Nephron (organoid): Measurements from ENCODE around the gene CCDC82.
A peak's percentile ranks its signal among the peaks of the same experiment; 100 is the strongest.
"Not testable (repeated sequence)": the region's sequence is repeated elsewhere in the genome, so short reads cannot be mapped to it uniquely, and the experiment has no call there.

Experiments used
- H3K27ac Mint-ChIP-seq, 3 experiments: 2 replicates each; pipeline ENCODE4 v1.8.0; 2020; ENCODE audit warnings: mixed read lengths in 3 of 3, mild to moderate bottlenecking in 2 of 3, moderate library complexity in 1 of 3
- H3K27me3 Mint-ChIP-seq: 2 replicates; pipeline ENCODE4 v1.8.0; 2021; ENCODE audit warnings: low read depth, mild to moderate bottlenecking, moderate library complexity, mixed read lengths
- H3K36me3 Mint-ChIP-seq: 2 replicates; pipeline ENCODE4 v1.8.0; 2020; ENCODE audit warnings: low read depth, mixed read lengths
- H3K4me1 Mint-ChIP-seq: 2 replicates; pipeline ENCODE4 v1.8.0; 2020; ENCODE audit warnings: mixed read lengths
- H3K4me3 Mint-ChIP-seq, 3 experiments: 2 replicates each; pipeline ENCODE4 v1.8.0; 2020; ENCODE audit warnings: mild to moderate bottlenecking in 3 of 3, mixed read lengths in 3 of 3, moderate library complexity in 2 of 3
- H3K9me3 Mint-ChIP-seq: 2 replicates; pipeline ENCODE4 v1.8.0; 2020; ENCODE audit warnings: mixed read lengths
- CTCF ChIP-seq, 3 experiments: fragments of 200-600 bp; sonication (generic); IDR thresholded peaks; one replicate each; pipeline ENCODE4 v1.5.0; 2021; ENCODE audit warnings: antibody characterized with exemption in 3 of 3; ENCODE audit not compliant: unreplicated experiment in 3 of 3

Gene CCDC82

GRCh38 chr11:96389720-96390487, at the start of gene CCDC82, which contains the start of gene JRKL:
Gene CCDC82, minus strand, starts transcription at chr11:96389912. Its CDS starts 5,165 bp downstream, at chr11:96384747.
Gene JRKL, plus strand, starts transcription at chr11:96390013. Its CDS starts 637 bp downstream, at chr11:96390650.
- Mint-ChIP-seq H3K4me3 (peak within 1 kb of the TSS; percentile 85 to 100 (median 99)), H3K27ac (peak within 1 kb of the TSS; percentile 69 to 99 (median 99)), H3K27me3 (no peaks in the 10 kb centered on the region), H3K36me3 (peaks cover 29% of the 10 kb centered on the region), H3K4me1 (peaks cover 35% of the 10 kb centered on the region), H3K9me3 (peaks cover 7% of the 10 kb centered on the region)
- no peak for TF ChIP-seq CTCF (IDR thresholded peaks at IDR 0.05; ENCODE audit: unreplicated experiment in 3 of 3)

GRCh38 chr11:96432654-96433053, 42.9 kb upstream of the CCDC82 start:
- not testable (repeated sequence) for H3K4me1 Mint-ChIP-seq, H3K36me3 Mint-ChIP-seq, H3K27ac Mint-ChIP-seq, H3K27me3 Mint-ChIP-seq, H3K4me3 Mint-ChIP-seq
- peaks cover 15% of the 10 kb centered on the region for H3K9me3 Mint-ChIP-seq

- no peaks in the 10 kb centered on the region for H3K4me1 Mint-ChIP-seq
- peaks cover 15% of the 10 kb centered on the region for H3K9me3 Mint-ChIP-seq
- H3K36me3 Mint-ChIP-seq: no peaks in the 10 kb centered on the region
- no peak overlapping the region for H3K27ac Mint-ChIP-seq
- no peak for TF ChIP-seq CTCF (IDR thresholded peaks at IDR 0.05; ENCODE audit: unreplicated experiment in 3 of 3)
- H3K27me3 Mint-ChIP-seq: no peaks in the 10 kb centered on the region
- H3K4me3 Mint-ChIP-seq: no peak overlapping the region
These were observed 41.0 kb upstream of the CCDC82 start for GRCh38 chr11:96430668-96431067.

GRCh38 chr11:96424693-96425092, 35.0 kb upstream of the CCDC82 start:
- H3K27me3 Mint-ChIP-seq: no peaks in the 10 kb centered on the region
- H3K27ac Mint-ChIP-seq: no peak overlapping the region
- no peaks in the 10 kb centered on the region for H3K36me3 Mint-ChIP-seq
- H3K4me3 Mint-ChIP-seq: no peak overlapping the region
- no peaks in the 10 kb centered on the region for H3K4me1 Mint-ChIP-seq
- no peak for TF ChIP-seq CTCF (IDR thresholded peaks at IDR 0.05; ENCODE audit: unreplicated experiment in 3 of 3)
- peaks cover 2% of the 10 kb centered on the region for H3K9me3 Mint-ChIP-seq

- H3K9me3 Mint-ChIP-seq: peaks cover 15% of the 10 kb centered on the region
- no peak overlapping the region for H3K4me3 Mint-ChIP-seq
- H3K27me3 Mint-ChIP-seq: no peaks in the 10 kb centered on the region
- H3K27ac Mint-ChIP-seq: no peak overlapping the region
- no peak for TF ChIP-seq CTCF (IDR thresholded peaks at IDR 0.05; ENCODE audit: unreplicated experiment in 3 of 3)
- H3K36me3 Mint-ChIP-seq: no peaks in the 10 kb centered on the region
- H3K4me1 Mint-ChIP-seq: no peaks in the 10 kb centered on the region
These were observed 23.7 kb upstream of the CCDC82 start for GRCh38 chr11:96413408-96413807.

- Mint-ChIP-seq H3K4me1 (no peaks in the 10 kb centered on the region), H3K27ac (no peak overlapping the region), H3K36me3 (no peaks in the 10 kb centered on the region), H3K4me3 (no peak overlapping the region), H3K27me3 (no peaks in the 10 kb centered on the region), H3K9me3 (peaks cover 12% of the 10 kb centered on the region)
- TF ChIP-seq CTCF (IDR thresholded peaks at IDR 0.05; ENCODE audit: unreplicated experiment in 3 of 3): no peak
These were observed 23.2 kb upstream of the CCDC82 start for GRCh38 chr11:96412761-96413381.

GRCh38 chr11:96411412-96411811, 21.7 kb upstream of the CCDC82 start:
- H3K27me3 Mint-ChIP-seq, H3K36me3 Mint-ChIP-seq, H3K4me1 Mint-ChIP-seq: not testable (repeated sequence)
- H3K27ac Mint-ChIP-seq: peak overlapping the region; percentile 58 to 83 (median 67)
- H3K9me3 Mint-ChIP-seq: peaks cover 10% of the 10 kb centered on the region
- peak overlapping the region; percentile 79 to 88 (median 85) for H3K4me3 Mint-ChIP-seq
